ENCODE measurements around the gene TOPBP1. TPM values are rescaled to one million over a fixed set of nuclear protein-coding genes. Genes with fewer than 3 reads are reported as not detected.

TOPBP1 gene
- total RNA-seq, 4 donors from 2014 or later = 13.5 to 64.7 (median 32.2) TPM

GRCh38 chr3:133676336-133677118 is 14.8 kb upstream of the TOPBP1 start:
- Histone ChIP-seq H3K27me3 (peaks cover 40% of the 10 kb centered on the region), H3K4me1 (no peaks in the 10 kb centered on the region), H3K27ac (no peak overlapping the region), H3K36me3 (no peaks in the 10 kb centered on the region), H3K4me3 (no peak overlapping the region), H3K9me3 (no peaks in the 10 kb centered on the region)
- DNase-seq = no peak
- 32 to 67% methylated on average over 1 to 11 of the region's 11 CpGs for WGBS, 2 donors (ENCODE audit: low coverage in 1 of 2)
- in situ Hi-C loops (cut with MboI; ENCODE audit: low pct_ligation_motif_present in 1 of 4, low pct_unique_long_range_greater_than_20kb in 1 of 4, low sequenced_read_pairs in 3 of 4) (no loop called here), intact Hi-C loops (cut with DNase I; ENCODE audit: low total_unique reads) (no loop called here)
- no peak for TF ChIP-seq CTCF (IDR thresholded peaks at IDR 0.05)
- TF ChIP-seq POLR2A (IDR thresholded peaks at IDR 0.05) = no peak
- no peak for TF ChIP-seq EP300 (IDR thresholded peaks at IDR 0.05; ENCODE audit: low read depth)
- TF ChIP-seq POLR2AphosphoS5 (IDR thresholded peaks at IDR 0.05) = no peak

GRCh38 chr3:133675631-133676335 is 14.0 kb upstream of the TOPBP1 start:
- Histone ChIP-seq H3K9me3 (no peaks in the 10 kb centered on the region), H3K27ac (no peak overlapping the region), H3K27me3 (peaks cover 40% of the 10 kb centered on the region), H3K4me3 (no peak overlapping the region), H3K4me1 (no peaks in the 10 kb centered on the region), H3K36me3 (no peaks in the 10 kb centered on the region)
- in situ Hi-C loops (cut with MboI; ENCODE audit: low pct_ligation_motif_present in 1 of 4, low pct_unique_long_range_greater_than_20kb in 1 of 4, low sequenced_read_pairs in 3 of 4) = no loop called here
- intact Hi-C loops (cut with DNase I; ENCODE audit: low total_unique reads) = no loop called here
- TF ChIP-seq POLR2A (IDR thresholded peaks at IDR 0.05) = no peak
- no peak for TF ChIP-seq EP300 (IDR thresholded peaks at IDR 0.05; ENCODE audit: low read depth)
- whole genome bisulfite sequencing, 2 donors (ENCODE audit: low coverage in 1 of 2) = 45 to 50% methylated on average over 4 to 6 of the region's 6 CpGs
- DNase-seq = no peak

- no peak for TF ChIP-seq POLR2AphosphoS5 (IDR thresholded peaks at IDR 0.05)
- no peak for TF ChIP-seq EP300 (IDR thresholded peaks at IDR 0.05; ENCODE audit: low read depth)
- TF ChIP-seq POLR2A (IDR thresholded peaks at IDR 0.05) = no peak
- TF ChIP-seq CTCF (IDR thresholded peaks at IDR 0.05) = no peak
- Histone ChIP-seq H3K4me1 (no peaks in the 10 kb centered on the region), H3K36me3 (no peaks in the 10 kb centered on the region), H3K27me3 (peaks cover 40% of the 10 kb centered on the region), H3K9me3 (no peaks in the 10 kb centered on the region), H3K4me3 (no peak overlapping the region), H3K27ac (no peak overlapping the region)
- no peak for DNase-seq
- in situ Hi-C loops (cut with MboI; ENCODE audit: low pct_ligation_motif_present in 1 of 4, low pct_unique_long_range_greater_than_20kb in 1 of 4, low sequenced_read_pairs in 3 of 4) = no loop called here
- 30% methylated on average over 47 of the region's 47 CpGs; no CpG with 5 or more reads in 1 of the 2 donors for WGBS, 2 donors (ENCODE audit: low coverage in 1 of 2)
- intact Hi-C loops (cut with DNase I; ENCODE audit: low total_unique reads) = no loop called here
These were observed 12.7 kb upstream of the TOPBP1 start for GRCh38 chr3:133674290-133674919.

- in situ Hi-C loops (cut with MboI; ENCODE audit: low pct_ligation_motif_present in 1 of 4, low pct_unique_long_range_greater_than_20kb in 1 of 4, low sequenced_read_pairs in 3 of 4) (no loop called here), intact Hi-C loops (cut with DNase I; ENCODE audit: low total_unique reads) (no loop called here)
- DNase-seq = no peak
- H3K27ac ChIP-seq = no peak overlapping the region
- H3K4me1 ChIP-seq = no peaks in the 10 kb centered on the region
- 68 to 74% methylated on average over 5 to 12 of the region's 12 CpGs for WGBS, 2 donors (ENCODE audit: low coverage in 1 of 2)
- peaks cover 40% of the 10 kb centered on the region for H3K27me3 ChIP-seq
- H3K9me3 ChIP-seq = no peaks in the 10 kb centered on the region
- H3K4me3 ChIP-seq = no peak overlapping the region
- no peaks in the 10 kb centered on the region for H3K36me3 ChIP-seq
- TF ChIP-seq POLR2A (IDR thresholded peaks at IDR 0.05) (no peak), POLR2AphosphoS5 (IDR thresholded peaks at IDR 0.05) (no peak), CTCF (IDR thresholded peaks at IDR 0.05) (no peak), EP300 (IDR thresholded peaks at IDR 0.05; ENCODE audit: low read depth) (no peak)
These were observed 12.0 kb upstream of the TOPBP1 start for GRCh38 chr3:133673746-133674145.
